HG03575 (cell line): ENCODE data around the gene FBXL3.

Experiments
- ATAC-seq: cut with Tn5 transposase; IDR thresholded peaks from one replicate; pipeline ENCODE4 v1.9.1; 2021; ENCODE audit not compliant: unreplicated experiment, insufficient number of reproducible peaks, low FRiP score; ENCODE audit errors: extremely low read depth

The FBXL3 gene

DNA sequence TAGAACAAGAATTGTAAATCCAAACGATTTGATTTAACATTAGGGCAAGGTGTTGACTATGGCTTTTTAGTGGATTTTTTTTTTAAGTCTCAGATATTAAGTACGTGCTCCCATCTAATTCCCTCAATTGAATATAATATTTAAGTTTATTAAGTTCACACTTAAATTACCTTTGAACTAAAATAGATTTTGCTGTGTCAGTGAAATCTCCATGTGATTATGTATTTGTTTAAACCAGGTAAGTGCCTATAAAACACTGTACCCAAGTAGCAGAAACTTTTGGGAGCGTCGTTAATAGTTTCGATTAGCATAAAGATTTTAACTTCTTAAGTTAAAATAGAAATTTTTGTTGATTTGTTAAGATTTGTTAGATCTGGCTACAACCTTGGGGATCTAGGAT lies 33.5 kb downstream of the FBXL3 start:
- no peak for ATAC-seq

DNA sequence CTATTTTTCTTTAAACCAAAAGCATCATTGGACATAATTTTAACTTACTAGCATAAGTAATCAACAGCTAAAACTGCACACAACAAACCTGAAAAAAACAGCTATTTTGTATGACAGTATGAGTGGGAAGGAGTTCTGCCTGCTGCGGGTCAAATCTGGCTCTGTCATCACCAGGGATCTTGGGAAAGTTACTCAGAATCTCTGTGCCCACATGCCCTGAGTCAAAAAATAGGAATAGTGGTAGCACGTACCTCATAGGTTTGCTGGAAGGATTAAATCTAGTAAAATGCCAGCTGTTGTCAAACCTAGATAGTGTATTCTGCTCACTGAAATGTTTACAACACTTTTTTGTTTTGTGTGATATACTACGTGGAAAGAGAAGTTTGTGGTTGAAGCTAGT lies 33.9 kb downstream of the FBXL3 start:
- no peak for ATAC-seq

DNA sequence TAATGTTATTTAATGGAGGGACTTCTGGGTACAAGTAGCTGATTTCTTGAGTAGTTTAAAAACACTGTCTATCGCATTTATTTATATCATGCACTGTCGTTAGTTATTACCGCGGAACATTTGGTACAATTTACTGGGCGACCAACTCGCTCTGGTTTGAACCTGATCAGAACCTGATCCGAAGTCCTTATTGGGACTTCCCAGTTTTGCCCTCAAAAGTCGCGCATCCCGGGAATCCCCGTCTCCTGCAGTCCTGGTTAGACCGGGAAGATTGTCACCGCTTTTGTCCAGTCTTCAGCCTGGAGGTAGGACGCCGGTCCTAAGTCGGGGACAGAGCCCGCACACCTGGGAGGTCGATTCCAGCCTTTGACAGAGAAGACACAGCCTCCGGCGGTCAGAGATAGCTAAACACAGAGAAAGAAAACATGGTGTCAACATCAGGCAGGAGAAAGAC lies 34.4 kb downstream of the FBXL3 start:
- no peak for ATAC-seq

DNA sequence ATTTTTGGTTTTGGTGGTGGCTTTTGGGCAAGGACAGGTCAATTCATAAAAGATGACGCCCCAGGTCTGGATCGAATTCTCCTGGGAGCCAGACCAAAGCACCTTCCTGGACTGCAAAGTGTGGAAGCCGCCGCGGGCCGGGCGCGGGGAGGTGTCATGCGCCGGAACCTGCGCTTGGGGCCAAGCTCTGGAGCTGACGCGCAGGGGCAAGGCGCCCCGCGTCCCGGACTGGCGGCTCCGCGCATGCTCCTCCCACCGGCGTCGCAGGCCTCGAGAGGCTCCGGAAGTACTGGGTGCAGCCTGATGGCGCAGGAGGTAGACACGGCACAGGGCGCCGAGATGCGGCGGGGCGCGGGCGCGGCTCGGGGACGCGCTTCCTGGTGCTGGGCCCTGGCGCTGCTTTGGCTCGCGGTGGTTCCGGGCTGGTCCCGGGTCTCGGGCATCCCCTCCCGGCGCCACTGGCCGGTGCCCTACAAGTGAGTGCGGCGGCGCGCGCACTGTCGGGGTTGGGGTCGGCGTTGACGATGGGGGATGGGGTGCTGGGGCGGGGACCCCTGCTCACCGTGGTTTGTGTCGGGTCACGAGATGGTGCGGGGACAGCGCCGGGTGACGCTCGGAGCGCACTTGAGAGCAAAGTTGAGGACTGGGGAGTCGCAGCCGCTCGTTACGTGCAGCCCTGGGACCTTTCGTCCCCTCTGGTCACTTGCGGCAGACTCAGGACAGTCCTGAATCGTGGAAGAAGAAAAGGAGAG lies 35.0 kb downstream of the FBXL3 start, which contains the start of gene CLN5:
Gene CLN5, plus strand, starts transcription at position 286 of the 752 bp plus-strand sequence. Its CDS starts 18 bp downstream, at position 304.
- peak; percentile 85 for ATAC-seq

DNA sequence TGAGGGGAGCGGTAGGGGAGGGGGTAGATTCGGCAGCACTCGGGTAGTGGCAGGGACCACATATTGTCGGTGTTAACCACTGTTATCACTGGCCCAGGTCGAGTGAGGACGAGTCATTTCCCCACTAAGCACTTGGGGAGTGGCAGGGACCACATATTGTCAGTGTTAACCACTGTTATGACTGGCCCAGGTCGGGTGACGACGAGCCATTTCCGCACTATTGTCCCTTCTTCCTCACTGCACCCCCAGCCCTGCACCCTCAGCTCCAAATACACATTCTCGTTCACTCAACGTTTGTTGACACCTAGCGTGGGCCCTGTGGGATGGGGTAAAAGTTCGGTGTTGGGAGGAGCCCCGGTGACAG lies 35.5 kb downstream of the FBXL3 start:
- ATAC-seq: peak; percentile 37

DNA sequence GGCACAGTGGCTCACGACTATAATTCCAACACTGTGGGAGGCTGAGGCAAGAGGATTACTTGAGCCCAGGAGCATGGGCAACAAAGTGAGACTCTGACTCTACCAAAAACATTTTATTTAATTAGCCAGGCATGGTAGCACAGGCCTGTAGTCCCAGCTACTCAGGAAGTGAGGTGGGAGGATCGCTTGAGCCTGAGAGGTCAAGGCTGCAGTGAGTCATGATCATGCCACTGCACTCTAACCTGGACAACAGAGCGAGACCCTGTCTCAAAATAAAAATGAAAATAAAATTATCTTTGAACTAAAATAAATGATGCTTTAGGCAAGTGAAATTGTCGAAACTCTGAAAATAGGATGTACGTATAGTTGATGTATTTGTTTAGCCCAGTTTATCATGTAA lies 43.3 kb downstream of the FBXL3 start:
- no peak for ATAC-seq

DNA sequence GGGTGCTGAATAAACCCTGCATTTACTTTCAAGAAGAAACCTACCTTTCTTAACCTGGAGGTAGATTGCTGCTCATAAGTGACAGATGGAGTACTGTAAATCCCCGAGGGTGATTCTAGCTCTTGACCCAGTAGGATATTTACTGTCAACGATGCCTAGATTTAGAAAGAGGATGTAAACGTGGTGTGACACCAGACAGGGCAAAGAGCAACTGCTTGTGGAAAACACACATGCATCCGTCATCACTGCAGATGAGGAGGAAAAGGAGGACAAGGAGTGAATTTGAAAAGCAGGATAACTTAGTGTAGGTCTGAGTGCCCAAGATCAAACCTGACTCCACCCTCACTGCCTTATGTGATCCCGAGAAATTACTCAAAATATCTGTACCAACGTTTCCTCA lies 44.9 kb downstream of the FBXL3 start:
- no peak for ATAC-seq

DNA sequence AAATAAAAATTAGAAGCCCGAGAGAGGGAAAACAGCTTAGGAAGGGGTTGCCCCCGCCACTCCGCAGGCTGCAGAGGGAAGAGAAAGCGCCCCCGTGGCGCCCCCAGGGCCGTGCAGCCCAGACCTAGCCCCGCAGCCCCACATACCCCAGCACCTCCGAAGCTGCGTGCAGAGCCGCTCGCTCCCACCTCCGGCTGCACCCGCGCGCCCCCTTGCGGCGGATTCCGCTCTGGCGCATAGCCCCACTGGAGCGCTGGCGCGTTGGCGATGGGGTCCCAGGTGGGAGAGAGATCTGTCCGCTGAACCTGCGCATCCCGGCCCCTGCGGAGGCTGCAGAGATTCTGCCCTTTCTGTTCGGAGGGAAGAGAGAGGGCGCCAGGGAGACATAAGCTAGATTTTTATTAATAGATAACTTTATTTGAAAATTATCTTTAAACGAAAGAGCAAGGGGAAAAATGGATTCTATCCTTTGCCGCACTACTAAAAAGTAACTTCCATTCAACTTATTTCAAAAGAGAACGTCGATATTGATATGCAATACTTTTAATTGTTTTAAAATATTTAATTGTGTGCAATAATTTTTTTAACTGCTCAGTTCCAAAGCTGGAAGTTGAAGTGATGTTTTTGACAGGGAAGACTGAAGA lies 46.8 kb downstream of the FBXL3 start:
- peak; percentile 84 for ATAC-seq

DNA sequence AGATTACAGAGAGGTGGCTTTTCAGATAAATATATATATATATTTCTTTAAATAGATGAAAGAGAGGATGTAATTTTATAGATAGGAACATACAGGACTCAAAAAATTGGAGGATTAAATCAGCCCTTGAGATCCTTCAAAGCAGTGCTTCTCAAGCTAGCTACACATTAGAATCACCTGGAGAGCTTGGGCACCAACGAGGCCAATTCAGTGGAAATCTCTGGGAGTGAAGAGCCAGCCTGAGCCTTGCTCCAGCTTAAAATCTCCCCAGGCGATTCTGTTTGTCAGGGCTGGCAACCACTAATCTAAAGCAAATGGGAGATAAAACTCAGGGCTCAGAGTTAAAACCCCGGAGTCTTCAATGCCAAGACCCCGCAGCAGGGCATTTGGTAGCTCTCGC lies 50.0 kb downstream of the FBXL3 start:
- no peak for ATAC-seq

DNA sequence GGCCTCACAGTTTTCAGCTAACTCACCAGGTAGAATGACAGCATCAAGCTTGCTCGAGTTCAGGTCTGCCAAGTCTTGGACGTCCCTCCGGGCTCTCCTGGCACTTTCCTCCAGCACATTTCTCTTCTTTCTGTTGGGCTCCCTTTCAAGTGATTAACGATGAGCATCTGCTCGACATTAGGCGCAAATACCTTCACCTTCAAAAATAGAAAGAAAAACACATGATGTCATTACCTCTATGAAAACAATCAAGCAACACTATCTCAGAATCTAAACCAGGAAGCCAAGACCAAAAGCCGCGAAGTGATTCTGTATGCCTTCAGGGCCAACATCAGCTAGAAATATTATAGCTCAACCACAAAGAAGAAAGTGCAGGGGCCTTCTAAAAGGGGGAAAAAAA lies 50.5 kb downstream of the FBXL3 start:
- no peak for ATAC-seq

DNA sequence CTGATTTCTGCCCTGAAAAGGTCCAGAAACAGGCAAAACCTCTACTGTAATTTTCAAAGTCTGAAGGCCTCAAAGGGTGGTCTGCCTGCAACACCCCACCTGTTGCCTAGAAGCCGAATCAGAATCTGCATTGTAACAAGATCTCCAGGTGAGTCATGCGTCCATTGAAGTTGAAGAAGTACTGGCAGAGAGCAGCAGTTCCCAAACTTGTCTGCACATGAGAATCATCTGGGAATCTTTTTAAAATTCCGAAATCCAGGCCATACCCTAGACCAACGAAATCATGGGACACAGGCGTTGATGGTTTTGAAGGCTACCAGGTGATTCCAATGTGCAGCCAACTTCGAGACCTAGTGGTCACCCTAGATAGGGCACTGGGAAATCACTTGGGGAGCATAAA lies 51.1 kb downstream of the FBXL3 start:
- no peak for ATAC-seq

DNA sequence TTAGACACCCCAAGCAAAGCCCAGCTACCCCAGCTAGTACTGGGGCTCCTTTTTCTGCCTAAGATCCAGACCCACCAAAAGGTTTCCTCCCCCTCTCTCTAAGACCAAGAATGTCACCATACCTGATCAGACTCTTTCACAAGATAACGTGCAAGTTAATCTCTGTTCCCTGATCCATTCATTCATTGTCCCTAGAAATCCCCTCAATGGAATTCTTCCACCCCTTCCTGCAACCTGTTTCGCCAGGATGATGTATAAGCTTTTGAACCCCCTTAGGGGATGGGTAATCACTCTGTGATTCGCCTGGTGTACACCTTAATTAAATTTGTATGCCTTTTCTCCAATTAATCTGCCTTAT lies 52.4 kb downstream of the FBXL3 start:
- ATAC-seq: no peak

DNA sequence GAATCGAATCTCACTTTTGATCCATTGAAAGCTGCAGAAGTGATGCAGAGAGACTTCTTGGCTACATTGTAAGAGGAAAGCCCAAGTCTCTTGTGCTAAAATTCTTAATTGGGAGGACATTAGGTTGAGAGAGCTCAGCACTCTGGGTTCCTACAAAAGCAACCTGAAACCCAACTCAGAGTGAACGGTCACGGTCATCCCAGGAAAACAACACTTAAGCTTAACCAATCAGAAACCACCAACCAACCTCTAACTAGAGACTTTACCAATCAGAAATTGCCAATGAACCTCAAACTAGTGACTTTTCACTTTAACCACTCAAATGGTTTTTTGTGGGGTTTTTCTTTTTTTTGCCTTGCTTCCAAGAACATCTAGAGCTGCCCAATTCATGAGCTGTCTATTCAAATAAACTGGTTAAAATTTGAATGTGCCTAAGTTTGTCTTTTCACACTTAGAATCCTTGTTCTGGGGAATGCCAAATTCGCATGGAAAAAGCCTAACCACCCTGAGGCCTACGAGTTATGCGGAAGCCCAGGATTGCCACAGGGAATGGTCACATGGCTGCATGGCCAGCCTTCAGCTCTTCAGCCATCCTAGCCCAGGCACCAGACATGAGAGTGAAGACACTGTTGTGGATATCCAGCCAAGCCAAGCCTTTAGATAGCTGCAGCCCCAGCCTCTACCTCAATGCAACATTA lies 52.9 kb downstream of the FBXL3 start:
- ATAC-seq: no peak

DNA sequence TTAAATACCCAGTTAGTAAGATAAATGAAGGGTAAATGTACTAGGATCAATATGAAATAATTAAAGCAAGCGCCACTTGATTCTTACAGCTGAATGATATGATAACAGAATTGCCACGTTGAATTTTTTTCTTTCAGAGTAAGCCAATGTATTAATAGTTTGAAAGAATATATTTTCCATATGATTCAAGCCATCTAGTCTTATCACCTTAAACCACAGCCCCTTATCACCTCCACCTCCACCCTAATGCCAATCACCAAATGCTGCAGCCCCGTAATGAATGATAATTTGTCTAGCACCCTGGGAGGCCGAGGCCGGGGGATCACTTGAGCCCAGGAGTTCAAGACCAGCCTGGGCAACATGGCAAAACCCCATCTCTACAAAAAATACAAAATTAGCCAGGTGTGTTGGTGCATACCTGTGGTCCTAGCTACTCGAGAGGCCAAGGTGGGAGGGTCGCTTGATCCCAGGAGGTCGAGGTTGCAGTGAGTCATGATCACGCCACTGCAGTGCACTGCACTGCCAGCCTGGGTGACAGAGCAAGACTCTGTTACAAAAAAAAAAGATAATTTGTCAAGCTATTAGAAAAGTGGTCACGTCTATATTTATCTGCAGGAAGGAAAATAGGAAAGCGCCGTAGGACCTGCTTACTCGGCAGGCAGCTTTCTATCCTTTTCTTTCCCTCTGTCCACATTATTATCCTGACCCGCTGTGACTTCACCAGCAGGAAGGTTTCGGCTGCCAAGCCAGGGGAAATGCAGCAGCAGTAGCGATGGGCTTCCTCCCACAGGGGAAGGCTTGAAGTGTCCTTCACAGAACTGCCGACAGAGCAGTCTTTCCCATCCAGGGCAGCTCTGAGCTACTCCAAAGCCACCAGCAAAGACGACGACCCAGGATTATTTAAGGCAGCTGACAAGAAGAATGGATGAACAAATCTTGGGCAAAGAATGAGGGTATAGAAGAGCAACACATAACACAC lies 54.8 kb downstream of the FBXL3 start:
- no peak for ATAC-seq

DNA sequence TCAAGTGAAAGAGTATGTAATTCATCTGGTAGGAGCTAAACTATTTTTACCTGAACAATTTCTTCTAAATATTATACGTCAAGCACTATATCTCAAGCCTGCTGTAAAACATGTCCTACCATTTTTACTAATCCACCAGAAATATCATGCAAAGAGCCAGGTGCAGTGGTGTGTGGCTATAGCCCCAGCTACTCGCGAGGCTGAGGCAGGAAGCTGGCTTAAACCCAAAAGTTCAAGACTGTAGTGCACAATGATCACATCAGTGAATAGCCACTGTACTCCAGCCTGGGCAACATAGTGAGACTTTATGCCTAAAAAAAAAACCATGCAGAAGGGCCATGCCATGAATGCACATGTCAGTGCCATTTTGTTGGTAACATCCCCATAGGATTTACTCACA lies 55.7 kb downstream of the FBXL3 start:
- peak; percentile 38 for ATAC-seq

DNA sequence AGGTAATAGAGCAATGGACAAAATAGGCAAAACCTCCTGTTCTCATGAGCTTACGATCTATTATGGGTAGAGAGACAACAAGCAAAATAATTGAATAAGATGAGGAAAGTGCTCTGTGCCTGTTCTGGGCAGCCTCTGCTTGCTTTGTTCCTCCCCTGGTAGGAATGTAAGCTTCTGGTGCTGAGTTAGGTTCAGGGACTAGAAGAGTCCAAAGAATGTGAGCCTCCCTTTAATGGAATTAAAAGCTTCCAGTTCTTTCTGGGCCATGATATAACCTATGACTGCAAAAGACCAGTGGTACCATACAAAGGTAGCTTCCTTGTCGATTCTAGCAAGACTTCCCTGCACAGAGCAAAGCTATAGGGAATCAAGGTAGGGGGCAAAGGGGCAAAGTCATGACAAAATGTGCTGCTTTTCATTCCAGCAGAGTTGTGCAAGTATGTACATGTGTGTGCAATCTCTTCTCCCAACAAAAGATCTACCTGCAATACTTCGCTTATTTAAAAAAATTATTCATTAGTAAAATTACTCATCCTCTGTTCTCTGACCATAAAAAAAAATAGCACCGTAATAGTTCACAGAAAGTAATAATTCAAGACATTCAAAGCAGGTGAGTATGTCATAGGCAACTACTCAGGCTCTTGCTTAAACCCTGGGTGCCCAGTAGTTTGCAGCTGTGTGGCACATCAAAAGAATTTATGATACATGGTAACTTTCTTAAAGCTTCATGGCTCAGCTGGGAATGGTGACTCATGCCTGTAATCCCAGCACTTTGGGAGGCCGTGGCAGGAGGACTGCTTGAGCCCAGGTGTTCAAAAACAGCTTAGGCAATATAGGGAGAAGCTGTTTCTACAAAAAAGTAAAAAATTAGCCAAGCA lies 57.2 kb downstream of the FBXL3 start:
- ATAC-seq: no peak

DNA sequence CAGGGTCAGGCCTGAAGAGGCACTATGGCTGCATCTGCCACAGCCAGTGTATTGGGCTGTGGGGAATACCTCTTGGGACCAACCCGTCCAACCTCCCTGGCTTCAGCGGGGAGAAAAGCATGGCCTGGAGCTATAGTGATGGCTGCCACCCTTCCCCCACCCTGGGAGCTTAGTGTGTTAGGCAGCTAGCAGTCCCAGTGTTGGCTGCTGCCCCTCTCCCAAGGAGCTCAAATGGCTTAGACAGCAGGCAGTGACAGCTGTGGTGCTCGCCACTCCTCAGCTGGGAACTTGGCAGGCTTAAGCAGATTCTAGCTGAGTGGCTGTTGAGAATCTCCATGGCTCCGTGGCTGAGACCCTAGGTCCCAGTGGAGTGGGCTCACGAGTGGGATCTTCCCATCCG lies 58.9 kb downstream of the FBXL3 start:
- ATAC-seq: no peak

DNA sequence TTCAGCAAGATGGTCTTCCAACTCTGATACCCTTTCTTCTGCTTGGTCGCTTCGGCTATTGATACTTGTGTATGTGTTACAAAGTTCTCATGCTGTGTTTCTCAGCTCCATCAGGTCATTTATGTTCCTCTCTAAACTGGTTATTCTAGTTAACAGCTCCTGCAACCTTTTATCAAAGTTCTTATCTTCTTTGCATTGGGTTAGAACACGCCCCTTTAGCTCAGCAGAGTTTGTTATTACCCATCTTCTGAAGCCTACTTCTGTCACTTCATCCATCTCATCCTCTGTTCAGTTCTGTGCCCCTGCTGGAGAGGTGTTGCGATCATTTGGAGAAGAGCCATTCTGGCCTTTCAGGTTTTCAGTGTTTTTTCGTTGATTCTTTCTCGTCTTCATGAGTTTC lies 59.9 kb downstream of the FBXL3 start:
- ATAC-seq: no peak
